Effector CD8-positive, alpha-beta T cell (primary cell): Measurements from ENCODE around the gene DGKD.
A peak's percentile ranks its signal among the peaks of the same experiment; 100 is the strongest.

Experiments used
- DNase-seq: peaks from one replicate; lab custom pipeline; 2025; lab: John Stamatoyannopoulos, UW

DGKD gene

GRCh38 chr2:233428438-233428837, 74.1 kb downstream of the DGKD start:
- DNase-seq, result no peak

DNA sequence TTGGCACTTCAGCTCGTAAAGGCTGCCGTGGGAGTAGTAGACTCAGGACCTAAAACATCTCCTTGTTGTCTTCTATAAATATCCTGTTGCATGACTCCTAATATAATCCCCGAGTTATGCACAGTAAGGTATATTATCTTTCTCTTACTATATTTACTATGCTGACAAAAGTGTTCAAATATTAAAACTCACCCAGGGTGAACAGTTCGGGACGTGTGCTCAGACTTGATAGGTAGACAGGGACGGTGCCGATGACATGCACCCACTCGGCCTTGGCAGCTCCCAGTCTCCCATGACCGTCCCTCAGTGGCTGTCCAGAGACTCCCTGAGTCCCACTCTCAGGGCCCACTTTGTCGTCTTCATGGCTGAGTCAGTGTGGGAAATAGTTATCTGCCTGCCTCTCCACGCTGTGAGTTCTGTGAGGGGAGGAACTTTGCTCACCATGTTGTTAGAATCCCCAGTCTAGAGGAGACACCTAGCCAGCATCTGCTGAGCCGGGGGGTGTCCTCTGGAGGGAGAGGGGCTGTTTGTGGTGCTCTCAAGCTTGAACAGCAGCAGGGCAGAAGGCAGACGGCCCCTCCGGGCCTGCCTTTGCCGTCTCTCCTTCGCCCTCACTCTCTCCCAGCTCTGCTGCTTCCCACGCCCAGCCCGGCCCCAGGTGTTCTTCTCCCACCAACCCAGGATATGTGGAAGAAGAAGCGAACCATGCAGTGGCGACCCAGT, 75.0 kb downstream of the DGKD start:
- no peak for DNase-seq

GRCh38 chr2:233430081-233430480, 75.8 kb downstream of the DGKD start:
- DNase-seq, result no peak

DNA sequence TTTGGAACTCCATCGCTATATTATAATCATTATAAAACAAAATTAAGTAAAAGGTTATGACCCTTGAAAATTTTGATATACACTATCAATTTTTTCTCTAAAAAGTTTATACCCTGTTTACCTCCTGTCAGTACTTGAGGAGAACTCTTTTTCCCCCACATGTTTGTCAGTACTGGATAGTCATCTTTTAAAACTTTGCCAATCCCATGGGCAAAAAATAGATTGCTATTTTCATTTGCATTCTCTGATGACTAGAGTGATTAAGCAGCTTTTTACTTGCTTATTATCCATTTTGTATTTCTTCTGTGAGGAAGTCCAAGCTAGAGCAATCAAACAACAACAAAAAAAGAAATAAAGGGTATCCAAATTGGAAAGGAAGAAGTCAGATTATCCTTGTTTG, 76.4 kb downstream of the DGKD start:
- DNase-seq, result no peak

- no peak for DNase-seq
Observed at GRCh38 chr2:233433029-233433428, 78.7 kb downstream of the DGKD start.

DNA sequence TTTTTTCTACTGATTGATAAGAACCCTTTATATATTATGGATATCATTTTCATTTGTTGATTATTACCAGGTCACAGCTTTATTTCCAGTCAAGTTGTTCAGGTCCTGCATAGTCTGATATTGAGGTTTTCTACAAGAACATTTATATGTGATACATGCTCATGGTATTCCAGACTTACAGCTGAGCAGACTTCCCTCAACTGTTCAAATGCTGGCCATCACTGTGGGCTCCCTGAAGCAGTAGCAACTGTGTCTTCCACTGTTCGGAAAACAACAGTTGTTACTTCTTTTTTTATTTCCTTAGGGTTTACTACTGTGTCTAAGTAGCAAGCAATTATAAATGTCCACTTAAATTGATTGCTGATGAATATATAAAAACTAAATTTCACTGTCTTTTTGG, 79.5 kb downstream of the DGKD start:
- DNase-seq, result no peak

DNA sequence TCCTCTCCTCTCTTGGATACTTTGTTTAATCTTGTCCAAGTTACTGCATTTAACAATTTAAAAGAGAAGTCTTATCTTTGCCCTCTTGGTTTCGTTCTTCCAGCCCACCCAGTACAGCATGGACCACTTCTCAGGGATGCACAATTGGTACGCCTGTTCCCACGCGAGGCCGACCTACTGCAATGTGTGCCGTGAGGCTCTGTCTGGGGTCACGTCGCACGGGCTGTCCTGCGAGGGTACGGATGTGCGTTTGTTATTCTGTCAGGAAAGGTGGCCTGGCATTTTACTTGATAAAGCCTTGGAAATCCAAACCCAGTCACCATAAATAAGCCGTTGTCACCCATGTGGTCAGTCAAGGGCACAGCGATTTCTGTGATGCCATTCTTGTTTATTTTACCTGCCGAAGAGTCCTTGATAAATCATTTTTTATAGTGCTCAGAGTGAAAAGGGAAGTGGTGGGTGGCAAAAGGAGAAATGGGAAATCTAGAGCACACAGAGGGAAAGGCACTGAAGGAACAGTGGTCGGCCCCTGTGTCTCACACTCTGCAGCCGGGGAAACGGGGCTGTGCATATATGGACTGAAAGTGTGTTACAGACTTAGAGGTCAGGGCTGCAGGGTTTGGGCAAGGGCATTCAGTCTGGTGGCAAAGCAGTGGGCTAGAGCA, 80.5 kb downstream of the DGKD start:
- DNase-seq, result no peak

DNA sequence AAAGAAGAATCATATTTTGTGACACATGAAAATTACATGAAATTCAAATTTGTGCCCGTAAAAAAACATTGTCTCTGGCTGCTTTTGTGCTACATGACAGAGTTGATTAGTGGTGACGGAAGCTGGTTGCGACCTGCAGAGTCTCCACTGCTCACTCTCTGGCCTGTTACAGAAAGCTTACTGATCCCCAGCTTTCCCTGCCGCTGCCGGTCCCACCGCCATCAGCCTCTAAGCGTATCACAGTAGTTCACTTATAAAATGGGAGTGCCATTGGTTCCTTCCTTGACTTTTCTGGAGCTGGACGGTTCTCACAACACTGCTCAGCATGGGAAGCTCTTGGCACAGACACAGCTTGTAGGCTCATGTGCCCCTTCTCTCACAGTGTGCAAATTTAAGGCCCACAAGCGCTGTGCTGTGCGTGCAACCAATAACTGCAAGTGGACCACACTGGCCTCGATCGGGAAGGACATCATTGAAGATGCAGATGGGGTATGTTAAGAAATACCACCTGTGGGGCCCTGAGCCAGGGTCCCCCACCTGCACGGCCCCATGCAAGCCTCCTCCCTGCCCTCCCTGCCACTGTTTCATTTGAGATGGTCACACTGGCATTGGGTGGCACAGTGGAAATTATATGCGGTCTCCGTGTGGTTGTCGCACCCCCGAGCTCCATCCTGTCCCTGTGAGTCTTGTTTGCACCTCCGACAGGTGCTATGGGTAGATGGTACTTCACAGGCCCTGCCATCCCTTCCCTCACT, 81.3 kb downstream of the DGKD start:
- no peak for DNase-seq

- no peak for DNase-seq
Observed at GRCh38 chr2:233436191-233436581, 81.9 kb downstream of the DGKD start.

GRCh38 chr2:233436691-233437438, 82.6 kb downstream of the DGKD start:
- no peak for DNase-seq

- no peak for DNase-seq
Observed at GRCh38 chr2:233437439-233437955, 83.2 kb downstream of the DGKD start.

DNA sequence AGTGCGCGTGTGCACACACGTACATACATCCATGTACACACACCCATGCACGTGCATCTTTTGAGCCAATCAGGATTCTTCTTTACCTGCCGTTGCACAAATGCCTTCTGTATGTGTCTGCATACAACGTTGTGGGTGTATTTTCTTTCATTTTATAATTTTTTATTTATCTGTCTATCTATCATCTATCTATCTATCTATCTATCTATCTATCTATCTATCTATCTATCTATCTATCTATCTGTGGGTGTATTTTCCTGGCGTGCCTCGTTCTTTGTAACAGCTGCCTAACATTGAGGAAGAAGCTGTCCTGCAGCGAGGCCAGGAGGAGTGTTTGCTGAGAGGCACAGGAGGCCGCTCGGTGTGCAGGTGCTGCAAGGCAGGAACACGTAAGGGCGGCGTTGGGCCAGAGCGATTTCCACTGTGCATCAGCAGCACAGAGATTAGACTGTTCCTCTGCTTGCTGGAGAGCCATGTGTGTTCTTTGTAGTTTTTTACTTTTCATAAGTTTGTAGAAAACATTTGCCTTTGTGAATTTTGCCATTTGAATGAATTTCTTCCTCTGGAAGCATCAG, 84.4 kb downstream of the DGKD start:
- DNase-seq, result no peak

DNA sequence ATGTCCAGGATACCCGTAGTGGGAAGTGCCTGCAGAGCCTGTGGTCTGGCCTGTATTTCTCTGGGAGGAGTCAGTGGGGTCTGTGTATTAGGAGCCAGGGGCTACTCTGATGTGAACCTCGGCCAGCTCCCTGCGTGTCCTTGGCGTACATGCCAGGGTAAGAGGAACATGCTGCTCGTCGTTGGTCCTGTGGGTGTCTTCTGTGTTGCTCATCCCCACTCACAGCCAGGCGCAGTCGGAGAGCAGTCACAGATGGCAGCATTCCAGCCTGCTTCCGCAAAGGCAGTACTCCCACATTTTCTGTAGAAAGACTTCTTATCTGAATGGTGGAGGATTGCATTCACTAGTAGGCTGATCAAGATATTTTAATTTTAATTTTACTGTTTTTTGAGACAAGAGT, 84.9 kb downstream of the DGKD start:
- DNase-seq, result no peak

DNA sequence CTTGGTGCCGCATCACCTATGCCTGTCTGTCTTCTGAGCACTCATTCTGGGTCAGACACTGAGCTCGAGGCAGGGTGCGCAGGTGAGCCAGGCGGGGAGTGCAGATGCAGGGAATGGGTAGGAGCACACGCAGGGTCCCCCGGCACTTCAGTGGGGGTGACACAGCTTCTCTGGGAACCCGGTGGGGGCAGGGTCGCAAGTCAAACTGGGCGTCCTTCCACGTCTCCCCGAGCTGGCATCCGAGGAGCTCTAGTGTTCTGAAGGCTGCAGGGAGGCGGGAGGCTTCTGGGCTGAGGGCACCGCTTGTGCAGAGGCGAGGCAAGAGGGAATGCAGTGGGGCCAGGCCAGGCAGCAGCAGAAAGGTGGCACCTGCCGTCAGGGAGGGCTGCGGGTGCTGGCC, 86.0 kb downstream of the DGKD start:
- no peak for DNase-seq

DNA sequence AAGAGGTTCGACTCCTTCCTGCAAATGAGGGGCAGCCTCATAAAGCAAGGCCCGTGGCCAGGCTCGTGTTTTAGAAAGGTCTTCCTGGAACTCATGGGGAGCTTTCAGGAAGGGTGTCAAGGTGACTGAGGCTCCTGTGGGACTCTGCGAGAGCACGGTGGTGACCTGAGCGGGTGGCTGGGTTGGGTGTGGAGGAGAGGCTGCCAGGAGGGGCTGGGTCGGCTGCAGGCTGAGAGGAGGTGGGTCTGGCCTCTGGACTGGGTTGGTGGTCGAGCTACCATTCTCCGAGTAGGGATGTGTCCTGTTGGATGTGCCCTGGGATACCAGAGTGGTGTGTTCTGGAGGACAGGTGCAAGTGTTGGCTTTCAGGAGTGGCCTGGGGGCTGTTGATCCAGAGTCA, 86.4 kb downstream of the DGKD start:
- DNase-seq, result no peak

- DNase-seq, result no peak
Observed at GRCh38 chr2:233441161-233442027, 87.1 kb downstream of the DGKD start.

GRCh38 chr2:233442028-233442310, 87.7 kb downstream of the DGKD start:
- DNase-seq, result no peak

DNA sequence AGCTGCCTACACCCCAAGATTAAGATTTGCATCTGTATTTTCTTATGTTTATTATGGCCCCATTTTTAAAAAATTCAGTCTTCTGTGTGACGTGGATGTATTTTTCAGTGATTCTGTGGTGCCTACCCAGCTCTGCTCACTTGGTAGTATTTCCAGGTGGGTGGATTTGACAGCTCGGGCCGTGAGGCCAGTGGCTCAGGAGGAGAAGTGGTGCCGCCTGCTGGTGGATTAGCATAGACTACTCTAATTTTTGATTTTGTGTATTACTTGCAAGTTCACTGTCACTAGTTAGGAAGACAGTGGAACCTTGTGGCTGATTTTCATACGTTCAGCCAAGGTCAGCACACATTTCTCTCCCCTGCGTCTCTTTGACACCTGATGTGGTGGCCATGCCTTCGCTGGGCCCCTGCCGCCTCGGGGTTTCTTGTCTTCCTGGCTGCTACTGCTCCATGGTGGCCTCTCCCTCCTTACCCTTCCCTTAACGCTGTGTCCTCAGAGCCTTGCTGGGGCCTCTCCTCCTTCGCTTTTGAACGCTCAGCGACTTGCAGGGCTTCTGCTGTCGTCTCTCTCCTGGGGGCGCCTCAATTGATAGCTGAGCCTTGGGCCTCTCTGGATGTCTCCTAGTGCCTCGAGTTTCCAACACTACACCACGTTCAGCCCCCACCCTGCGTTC, 89.4 kb downstream of the DGKD start:
- peak; percentile 63 for DNase-seq

GRCh38 chr2:233444501-233444900, 90.2 kb downstream of the DGKD start:
- no peak for DNase-seq

- DNase-seq, result no peak
Observed at GRCh38 chr2:233445152-233445830, 91.0 kb downstream of the DGKD start.
